NT2/D1 (cell line): ENCODE measurements around the gene DIP2C.

Experiments used
- SUZ12 ChIP-seq: IDR thresholded peaks from 2 replicates; pipeline ENCODE4 v1.6.1; 2011; ENCODE audit not compliant: insufficient read length, insufficient read depth; ENCODE audit errors: extremely low read depth
- YY1 ChIP-seq: IDR thresholded peaks from 2 replicates; pipeline ENCODE4 v1.6.1; 2011; ENCODE audit not compliant: insufficient read length, insufficient read depth
- ZNF274 ChIP-seq: IDR thresholded peaks from 2 replicates; pipeline ENCODE4 v1.6.1; 2011; ENCODE audit warnings: mild to moderate bottlenecking, low read depth, low read length

GRCh38 chr10:572696-573095 lies 116.8 kb downstream of the DIP2C start:
- TF ChIP-seq YY1 (no peak), SUZ12 (no peak), ZNF274 (no peak)
